Epithelial cell of proximal tubule (primary cell): ENCODE measurements around the gene BTBD18. TPM values are rescaled to one million over a fixed set of nuclear protein-coding genes. Genes with fewer than 3 reads are reported as not detected.
"Not testable (repeated sequence)": the region's sequence is repeated elsewhere in the genome, so short reads cannot be mapped to it uniquely, and the experiment has no call there.

Experiments used
- DNase-seq: peaks from one replicate; pipeline ENCODE4 v3.0.0-alpha.2; 2011; ENCODE audit warnings: low read depth
- H3K4me3 ChIP-seq: 2 replicates; pipeline ENCODE4 v1.5.1; 2011; ENCODE audit warnings: low read depth, mild to moderate bottlenecking, low read length
- CTCF ChIP-seq: conservative IDR thresholded peaks from 2 replicates; pipeline ENCODE4 v1.5.1; 2012; ENCODE audit warnings: low read depth, mild to moderate bottlenecking, low read length
- total RNA-seq: library from RNA; depleted of rRNA; stranded (reverse); fragments of >200 nt; gene quantifications from 2 replicates; pipeline ENCODE4 v1.2.3, GENCODE V29; 2015

BTBD18 gene
- total RNA-seq, 1 donor from 2014 or later: not detected

- peak; percentile 75 for DNase-seq
- no peak for TF ChIP-seq CTCF
- H3K4me3 ChIP-seq: peak within 1 kb of the TSS; percentile 85
Observed at GRCh38 chr11:57741132-57742086, 10.2 kb downstream of the BTBD18 start, which contains the start of gene SELENOH. TSS of gene SELENOH (plus strand) at chr11:57741491. CDS start at chr11:57741596, 105 bp downstream.

- TF ChIP-seq CTCF: no peak
- H3K4me3 ChIP-seq: no peak overlapping the region
- no peak for DNase-seq
Observed at GRCh38 chr11:57735619-57736298, 15.9 kb downstream of the BTBD18 start.

GRCh38 chr11:57732661-57733060 is 19.0 kb downstream of the BTBD18 start:
- DNase-seq: no peak
- TF ChIP-seq CTCF: no peak
- H3K4me3 ChIP-seq: no peak overlapping the region

- DNase-seq: no peak
- H3K4me3 ChIP-seq: no peak overlapping the region
- TF ChIP-seq CTCF: no peak
Observed at GRCh38 chr11:57729479-57729878, 22.1 kb downstream of the BTBD18 start.

GRCh38 chr11:57728829-57729228 is 22.8 kb downstream of the BTBD18 start:
- DNase-seq: no peak
- no peak for TF ChIP-seq CTCF
- H3K4me3 ChIP-seq: no peak overlapping the region

- no peak for TF ChIP-seq CTCF
- H3K4me3 ChIP-seq: no peak overlapping the region
- no peak for DNase-seq
Observed at GRCh38 chr11:57727185-57727584, 24.4 kb downstream of the BTBD18 start.

GRCh38 chr11:57716726-57717125 is 34.9 kb downstream of the BTBD18 start:
- not testable (repeated sequence) for H3K4me3 ChIP-seq, DNase-seq
